ENCODE results near the gene SLC9A3. TPM values are rescaled to one million over a fixed set of nuclear protein-coding genes. Genes with fewer than 3 reads are reported as not detected.
A peak's percentile ranks its signal among the peaks of the same experiment; 100 is the strongest.

SLC9A3 gene
- total RNA-seq, 4 donors from 2014 or later, result 3.7 to 5.9 (median 4.3) TPM

GRCh38 chr5:548256-548655, 24.0 kb upstream of the SLC9A3 start:
- peak; percentile 53 to 56 for DNase-seq (ENCODE audit: low spot score in 2 of 2)
- H3K36me3 ChIP-seq, result no peaks in the 10 kb centered on the region
- peaks cover 8% of the 10 kb centered on the region for H3K4me1 ChIP-seq
- no peaks in the 10 kb centered on the region for H3K9me3 ChIP-seq
- H3K27me3 ChIP-seq, result peaks cover 44% of the 10 kb centered on the region
- WGBS, result 71% methylated on average over 3 of the region's 10 CpGs
- TF ChIP-seq POLR2AphosphoS5 (IDR thresholded peaks at IDR 0.05), result no peak
- no peak for TF ChIP-seq POLR2A (IDR thresholded peaks at IDR 0.05)
- no peak for TF ChIP-seq CTCF (IDR thresholded peaks at IDR 0.05)
- no peak for TF ChIP-seq EP300 (IDR thresholded peaks at IDR 0.05)
- H3K4me3 ChIP-seq, result no peak overlapping the region
- H3K27ac ChIP-seq, result no peak overlapping the region

DNA sequence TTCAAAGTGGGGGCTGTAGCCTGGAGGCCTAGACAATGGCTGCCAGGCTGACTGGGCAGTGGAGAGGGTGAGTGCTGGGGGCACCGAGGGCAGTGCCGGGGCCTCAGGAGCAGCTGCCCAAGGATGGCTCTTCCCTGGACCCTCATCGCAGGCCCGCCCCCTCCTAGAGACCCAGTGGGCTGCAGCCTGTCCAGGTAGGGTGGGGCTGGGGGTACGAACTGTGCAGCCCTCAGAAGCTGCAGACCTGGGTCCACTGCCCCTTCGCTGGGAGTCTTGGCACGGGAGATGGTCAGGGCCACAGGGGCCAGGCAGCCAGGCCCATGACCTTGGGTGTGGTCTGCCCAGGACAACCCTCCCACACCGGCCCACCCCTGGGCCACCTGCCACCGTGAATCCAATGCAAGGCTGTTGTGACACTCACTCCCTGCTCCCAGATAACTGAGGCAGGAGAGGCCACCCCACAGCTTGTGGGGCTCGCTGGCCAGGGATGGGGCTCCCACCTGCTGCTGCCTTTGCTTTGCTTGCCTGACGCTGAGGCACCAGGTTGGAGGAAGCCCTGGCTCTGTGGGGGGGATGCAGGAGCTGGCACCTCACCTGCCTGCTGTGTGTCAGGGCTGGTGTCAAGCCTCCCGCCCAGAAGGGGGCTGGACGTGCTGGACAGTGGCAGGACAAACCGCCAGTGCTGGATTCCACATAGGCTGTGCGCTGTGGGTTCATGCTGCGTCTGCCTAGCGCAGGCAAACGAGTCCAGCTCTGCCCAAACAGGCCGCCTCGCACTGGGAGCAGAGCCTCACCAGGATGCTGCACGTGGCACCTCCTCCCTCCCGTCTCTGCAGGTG, 23.1 kb upstream of the SLC9A3 start:
- peaks cover 48% of the 10 kb centered on the region for H3K27me3 ChIP-seq
- TF ChIP-seq CTCF (IDR thresholded peaks at IDR 0.05) (no peak), POLR2A (IDR thresholded peaks at IDR 0.05) (no peak), EP300 (IDR thresholded peaks at IDR 0.05) (no peak), POLR2AphosphoS5 (IDR thresholded peaks at IDR 0.05) (no peak)
- H3K36me3 ChIP-seq, result no peaks in the 10 kb centered on the region
- peaks cover 8% of the 10 kb centered on the region for H3K4me1 ChIP-seq
- peak; percentile 48 to 73 for DNase-seq (ENCODE audit: low spot score in 2 of 2)
- H3K9me3 ChIP-seq, result no peaks in the 10 kb centered on the region
- H3K4me3 ChIP-seq, result no peak overlapping the region
- H3K27ac ChIP-seq, result no peak overlapping the region
- WGBS, result 64% methylated on average over 12 of the region's 22 CpGs

- Histone ChIP-seq H3K36me3 (no peaks in the 10 kb centered on the region), H3K9me3 (no peaks in the 10 kb centered on the region), H3K27ac (no peak overlapping the region), H3K4me1 (peaks cover 8% of the 10 kb centered on the region), H3K4me3 (no peak overlapping the region), H3K27me3 (peaks cover 49% of the 10 kb centered on the region)
- DNase-seq (ENCODE audit: low spot score in 2 of 2), result peak in 1 of 2 donors; percentile 62
- TF ChIP-seq POLR2AphosphoS5 (IDR thresholded peaks at IDR 0.05) (no peak), EP300 (IDR thresholded peaks at IDR 0.05) (no peak), CTCF (IDR thresholded peaks at IDR 0.05) (no peak), POLR2A (IDR thresholded peaks at IDR 0.05) (no peak)
- WGBS, result 91% methylated on average over 10 of the region's 14 CpGs
Observed at GRCh38 chr5:546376-546908, 22.2 kb upstream of the SLC9A3 start.

- WGBS, result 89% methylated on average over 5 of the region's 12 CpGs
- TF ChIP-seq CTCF (IDR thresholded peaks at IDR 0.05), result no peak
- TF ChIP-seq POLR2AphosphoS5 (IDR thresholded peaks at IDR 0.05), result no peak
- TF ChIP-seq POLR2A (IDR thresholded peaks at IDR 0.05), result no peak
- TF ChIP-seq EP300 (IDR thresholded peaks at IDR 0.05), result no peak
Observed at GRCh38 chr5:545641-546375, 21.6 kb upstream of the SLC9A3 start.

More at GRCh38 chr5:545641-546375, 21.6 kb upstream of the SLC9A3 start:
- peaks cover 49% of the 10 kb centered on the region for H3K27me3 ChIP-seq
- no peak overlapping the region for H3K27ac ChIP-seq
- peaks cover 8% of the 10 kb centered on the region for H3K4me1 ChIP-seq
- no peaks in the 10 kb centered on the region for H3K9me3 ChIP-seq
- peak; percentile 42 to 64 for DNase-seq (ENCODE audit: low spot score in 2 of 2)
- H3K36me3 ChIP-seq, result no peaks in the 10 kb centered on the region
- no peak overlapping the region for H3K4me3 ChIP-seq
